Common myeloid progenitor, CD34-positive (primary cell): ENCODE data around the gene ATP8A1.

Experiments used
- CTCF ChIA-PET: fragments of 350-600 bp; sonication (Branson Sonifier 250); formaldehyde crosslinking; loops from one replicate; lab custom pipeline; 2021; ENCODE audit warnings: antibody characterized with exemption; lab: Charles Lee
- POLR2A ChIA-PET: fragments of 350-600 bp; sonication (Branson Sonifier 250); formaldehyde crosslinking; loops from one replicate; lab custom pipeline; 2021; ENCODE audit warnings: antibody characterized with exemption; lab: Charles Lee
- DNase-seq, 3 donors: peaks; one replicate each; pipeline versions ENCODE4 v3.0.0 to v3.0.0-alpha.2; 2013
- H3K27ac ChIP-seq, 2 experiments: 1 replicate in 1 of 2; 2 replicates in 1 of 2; pipeline ENCODE4 v1.7.0; 2013; ENCODE audit warnings: inconsistent platforms in 2 of 2, low read length in 2 of 2, mild to moderate bottlenecking in 2 of 2, low read depth in 1 of 2, moderate library complexity in 1 of 2; ENCODE audit not compliant: severe bottlenecking in 2 of 2, insufficient read depth in 1 of 2, poor library complexity in 1 of 2
- H3K27me3 ChIP-seq, 5 experiments: replicated peaks in 2 of 5; 1 replicate in 3 of 5; 2 replicates in 2 of 5; pipeline versions ENCODE4 v1.6.1 to v1.7.0; 2013; ENCODE audit warnings: low read length in 4 of 5, mild to moderate bottlenecking in 2 of 5, moderate library complexity in 2 of 5, inconsistent platforms in 1 of 5; ENCODE audit not compliant: insufficient read depth in 5 of 5, control insufficient read depth in 4 of 5
- H3K36me3 ChIP-seq, 4 experiments: 1 replicate in 2 of 4; 2 replicates in 2 of 4; pipeline versions ENCODE4 v1.6.1 to v1.7.0; 2013; ENCODE audit warnings: low read length in 3 of 4, control low read depth in 1 of 4, mild to moderate bottlenecking in 1 of 4; ENCODE audit not compliant: control insufficient read depth in 4 of 4, insufficient read depth in 4 of 4
- H3K4me1 ChIP-seq, 4 experiments: 1 replicate in 3 of 4; 2 replicates in 1 of 4; pipeline versions ENCODE4 v1.6.1 to v1.7.1; 2013; ENCODE audit warnings: low read length in 3 of 4, mild to moderate bottlenecking in 3 of 4, control low read depth in 1 of 4, inconsistent platforms in 1 of 4, moderate library complexity in 1 of 4; ENCODE audit not compliant: control insufficient read depth in 4 of 4, insufficient read depth in 4 of 4; ENCODE audit errors: control extremely low read depth in 1 of 4
- H3K4me3 ChIP-seq, 7 experiments: 1 replicate in 4 of 7; 2 replicates in 3 of 7; pipeline versions ENCODE4 v1.5.1 to v1.7.0; 2013; ENCODE audit warnings: mild to moderate bottlenecking in 7 of 7, low read length in 6 of 7, moderate library complexity in 6 of 7, inconsistent platforms in 2 of 7, low read depth in 2 of 7, control low read depth in 1 of 7; ENCODE audit not compliant: insufficient read depth in 4 of 7, control insufficient read depth in 1 of 7; ENCODE audit errors: extremely low read depth in 1 of 7
- H3K9me3 ChIP-seq, 5 experiments: 1 replicate in 4 of 5; 2 replicates in 1 of 5; pipeline versions ENCODE4 v1.6.1 to v1.7.1; 2013; ENCODE audit warnings: low read length in 4 of 5, mild to moderate bottlenecking in 2 of 5, inconsistent platforms in 1 of 5, low read depth in 1 of 5, moderate library complexity in 1 of 5; ENCODE audit not compliant: control insufficient read depth in 4 of 5, insufficient read depth in 2 of 5; ENCODE audit errors: control extremely low read depth in 1 of 5
- WGBS: methylation state at CpG from one replicate; pipeline ENCODE4 v1.1.5; 2013; ENCODE audit not compliant: insufficient coverage; 5-methylcytosine and 5-hydroxymethylcytosine counted together

The ATP8A1 gene

GRCh38 chr4:42678512-42678911 is 21.6 kb upstream of the ATP8A1 start:
- Histone ChIP-seq H3K4me1 (peaks cover 0 to 20% (median 4%) of the 10 kb centered on the region in 4 experiments), H3K27ac (no peak overlapping the region), H3K4me3 (no peak overlapping the region), H3K36me3 (no peaks in the 10 kb centered on the region), H3K27me3 (no peaks in the 10 kb centered on the region), H3K9me3 (peaks cover 0 to 5% (median 0%) of the 10 kb centered on the region in 5 experiments)
- DNase-seq = no peak
- ChIA-PET CTCF (interaction anchor here (1.1 to 2.4 kb wide), 4 partner anchors 8 to 13 kb away, joined by 3 to 10 read pairs (median 6); no protein-coding TSS in a partner anchor), POLR2A (no interaction called here)
- no CpG with 5 or more reads among the region's 1 CpG for WGBS

DNA sequence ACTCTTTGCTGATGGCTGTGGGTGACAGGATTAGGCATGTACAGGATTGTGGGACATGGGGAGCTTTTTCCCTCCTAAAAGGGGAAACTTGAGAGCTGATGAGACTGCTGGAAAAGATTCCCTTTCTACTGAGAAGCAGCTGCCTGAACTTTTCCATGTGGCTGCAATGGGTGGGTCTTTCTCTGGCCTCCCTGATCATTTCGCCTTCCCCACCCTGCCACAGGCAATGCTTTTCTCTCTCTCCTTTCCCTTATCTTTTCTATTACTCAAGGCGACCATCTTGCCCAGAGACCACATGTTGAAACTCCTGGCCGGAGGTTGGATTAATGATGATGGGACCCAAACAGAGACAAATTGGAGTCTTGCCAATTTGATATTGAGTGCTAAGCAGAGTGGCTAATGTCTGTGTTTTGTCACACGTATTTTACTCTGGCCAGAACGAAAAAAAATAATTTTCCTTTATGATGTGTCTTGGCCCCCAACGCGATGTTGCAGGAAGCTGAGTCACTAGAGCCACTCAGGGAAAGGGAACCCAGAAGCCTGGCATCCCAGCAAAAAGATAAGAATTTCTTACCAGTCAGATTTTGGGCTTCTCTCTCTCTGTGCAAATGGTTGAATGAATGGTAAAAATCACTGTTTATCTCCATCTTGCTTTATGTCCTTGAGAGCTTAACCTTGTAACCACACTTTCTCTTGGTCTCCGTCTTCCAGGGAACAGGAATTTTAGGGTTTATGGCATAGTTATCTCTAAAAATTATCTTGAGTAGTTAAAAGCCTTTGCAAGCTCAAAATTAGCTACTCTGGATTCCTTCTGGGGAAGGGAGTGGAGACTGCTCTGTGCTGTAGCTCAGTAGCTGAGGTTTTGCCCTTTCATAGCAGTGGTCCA is 19.4 kb upstream of the ATP8A1 start:
- no peak overlapping the region for H3K4me3 ChIP-seq
- 45% methylated on average over 6 of the region's 8 CpGs for WGBS
- ChIA-PET POLR2A (interaction anchor here (1.1 kb wide), 1 partner anchor 19 kb away, joined by 3 read pairs; the partner anchor contains the start of gene ATP8A1), CTCF (interaction anchor here (1.4 kb wide), 2 partner anchors 14 to 74 kb away, joined by 3 read pairs; no protein-coding TSS in a partner anchor)
- H3K27ac ChIP-seq = no peak overlapping the region
- H3K27me3 ChIP-seq = no peaks in the 10 kb centered on the region
- H3K9me3 ChIP-seq = peaks cover 0 to 5% (median 0%) of the 10 kb centered on the region in 5 experiments
- H3K36me3 ChIP-seq = no peaks in the 10 kb centered on the region
- peak in 2 of 3 donors; percentile 36 to 57 for DNase-seq
- H3K4me1 ChIP-seq = peaks cover 7 to 24% (median 16%) of the 10 kb centered on the region in 4 experiments

GRCh38 chr4:42673082-42673425 is 16.1 kb upstream of the ATP8A1 start:
- no peak overlapping the region for H3K27ac ChIP-seq
- H3K9me3 ChIP-seq = peaks cover 0 to 2% (median 0%) of the 10 kb centered on the region in 5 experiments
- H3K4me3 ChIP-seq = no peak overlapping the region
- ChIA-PET POLR2A (no interaction called here), CTCF (interaction anchor here (1.2 to 1.4 kb wide), 2 partner anchors 16 to 42 kb away, joined by 6 to 7 read pairs; partner anchors contain the start of gene ATP8A1)
- peaks cover 7 to 27% (median 20%) of the 10 kb centered on the region in 4 experiments for H3K4me1 ChIP-seq
- WGBS = no CpG with 5 or more reads among the region's 2 CpGs
- no peaks in the 10 kb centered on the region for H3K36me3 ChIP-seq
- DNase-seq = peak in 2 of 3 donors; percentile 60 to 67
- no peaks in the 10 kb centered on the region for H3K27me3 ChIP-seq

- ChIA-PET CTCF (interaction anchor here (1.2 to 1.4 kb wide), 2 partner anchors 15 to 43 kb away, joined by 6 to 7 read pairs; partner anchors contain the start of gene ATP8A1), POLR2A (no interaction called here)
- DNase-seq = no peak
- no peaks in the 10 kb centered on the region for H3K36me3 ChIP-seq
- WGBS = no CpG with 5 or more reads among the region's 2 CpGs
- peaks cover 7 to 27% (median 20%) of the 10 kb centered on the region in 4 experiments for H3K4me1 ChIP-seq
- no peaks in the 10 kb centered on the region for H3K9me3 ChIP-seq
- no peaks in the 10 kb centered on the region for H3K27me3 ChIP-seq
- H3K27ac ChIP-seq = no peak overlapping the region
- H3K4me3 ChIP-seq = no peak overlapping the region
Measured at GRCh38 chr4:42672359-42673081, 15.6 kb upstream of the ATP8A1 start.

DNA sequence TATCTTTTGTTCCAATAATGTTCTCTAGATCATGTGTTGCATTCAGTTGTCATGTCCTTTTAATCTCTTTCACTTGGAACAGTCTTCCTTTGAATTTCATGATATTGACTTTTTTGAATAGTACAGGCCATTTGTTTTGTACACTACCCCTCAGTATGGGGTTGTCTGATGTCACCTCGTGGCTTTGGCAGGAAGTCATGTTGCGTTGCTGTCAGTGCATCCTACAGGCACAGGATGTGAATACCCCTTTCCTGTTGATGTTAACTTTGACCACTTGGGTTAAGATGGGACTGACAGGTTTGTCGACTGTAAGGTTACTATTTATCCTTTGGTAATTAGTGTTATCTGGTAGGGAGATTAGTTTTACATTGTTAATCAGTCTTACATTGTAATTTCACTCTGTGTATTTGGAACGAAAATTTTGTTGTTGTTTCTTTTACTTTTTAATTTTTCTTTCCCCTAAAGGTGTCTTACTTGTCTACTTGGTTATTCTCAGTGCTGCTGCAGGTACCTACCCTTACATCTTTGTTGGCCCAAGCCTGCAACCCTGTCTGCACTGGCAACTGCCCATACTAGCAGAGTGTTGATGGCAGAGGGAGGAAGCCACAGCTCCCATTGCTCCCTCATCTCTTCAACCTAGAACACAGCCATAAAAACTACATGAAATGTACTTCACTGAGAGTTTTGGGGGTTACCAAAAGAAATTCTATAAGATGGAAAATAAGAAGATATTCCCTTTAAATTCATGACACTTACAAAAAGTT is 14.7 kb upstream of the ATP8A1 start:
- POLR2A ChIA-PET = no interaction called here
- 0% methylated on average over 2 of the region's 4 CpGs for WGBS
- peak; percentile 39 to 69 (median 59) for DNase-seq
- no peak overlapping the region for H3K27ac ChIP-seq
- H3K4me3 ChIP-seq = peak overlapping the region in 1 of 7 experiments; percentile 34
- no peaks in the 10 kb centered on the region for H3K27me3 ChIP-seq
- H3K9me3 ChIP-seq = no peaks in the 10 kb centered on the region
- CTCF ChIA-PET = interaction anchor here (1.2 to 1.4 kb wide), 2 partner anchors 14 to 44 kb away, joined by 6 to 7 read pairs; partner anchors contain the start of gene ATP8A1
- H3K36me3 ChIP-seq = no peaks in the 10 kb centered on the region
- H3K4me1 ChIP-seq = peaks cover 7 to 24% (median 19%) of the 10 kb centered on the region in 4 experiments

- Histone ChIP-seq H3K9me3 (no peaks in the 10 kb centered on the region), H3K27ac (peak overlapping the region in 1 of 2 experiments; percentile 98), H3K27me3 (no peaks in the 10 kb centered on the region), H3K4me3 (peak overlapping the region in 6 of 7 experiments; percentile 15 to 98 (median 88)), H3K36me3 (no peaks in the 10 kb centered on the region), H3K4me1 (peaks cover 26 to 42% (median 34%) of the 10 kb centered on the region in 4 experiments)
- CTCF ChIA-PET = interaction anchor here (1.4 to 2.6 kb wide), 2 partner anchors 14 to 21 kb away, joined by 4 to 7 read pairs; no protein-coding TSS in a partner anchor
- POLR2A ChIA-PET = no interaction called here
- DNase-seq = no peak
- 6% methylated on average over 2 of the region's 2 CpGs for WGBS
Measured at GRCh38 chr4:42658261-42658660, 1.4 kb upstream of the ATP8A1 start.
